ENCODE measurements around the gene STK39.

Gene STK39

DNA sequence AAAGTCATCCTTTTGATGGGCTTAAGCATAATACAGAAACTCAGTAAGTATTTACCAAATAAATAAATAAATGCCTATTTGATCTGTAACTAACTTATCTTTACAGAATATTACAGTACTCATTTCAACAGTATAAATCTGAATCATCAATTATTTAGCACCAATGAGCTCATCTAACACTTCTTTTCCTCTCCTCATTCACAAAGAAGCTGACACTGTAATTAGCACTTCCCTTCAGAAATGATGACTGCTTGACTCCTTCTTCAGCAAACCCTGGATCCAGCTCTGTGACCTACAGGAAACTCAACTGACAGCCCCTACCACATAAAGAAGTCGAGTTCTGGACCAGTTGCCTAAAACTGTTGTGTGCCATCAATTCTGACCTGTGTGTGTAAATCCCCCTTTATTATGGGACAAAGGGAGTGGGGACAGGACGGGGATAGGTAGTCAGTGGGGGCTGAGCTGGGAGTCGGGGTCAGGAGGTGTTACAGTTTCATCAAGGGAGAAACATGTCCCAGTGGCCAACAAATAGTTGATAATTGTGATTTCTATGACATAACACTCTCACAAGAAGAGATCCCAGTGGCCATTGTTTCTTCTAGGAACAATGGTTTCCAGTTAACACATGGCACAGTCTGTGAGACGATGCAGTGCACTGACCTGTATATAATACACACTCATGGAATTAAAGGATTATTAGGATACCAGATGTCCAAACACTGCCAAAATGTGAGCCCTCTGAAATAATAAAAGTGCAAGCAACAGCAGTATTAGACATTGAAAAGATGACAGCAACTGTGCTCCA, 68.7 kb downstream of the STK39 start:
- peak overlapping the region; percentile 46; the same call in 1 of the 2 replicates for H3K9ac ChIP-seq
- H3K27ac ChIP-seq: peak overlapping the region; percentile 93
- H3K36me3 ChIP-seq: peaks cover 38% of the 10 kb centered on the region
- peaks cover 4% of the 10 kb centered on the region; the same call in 1 of the 2 replicates for H3K9me3 ChIP-seq
- no peak for TF ChIP-seq Cebpa-rat (IDR thresholded peaks at IDR 0.05)
- peaks cover 8% of the 10 kb centered on the region; the same call in 1 of the 2 replicates for H4K20me1 ChIP-seq
- H3K4me2 ChIP-seq: peak overlapping the region; percentile 87
- H3K4me1 ChIP-seq: peaks cover 94% of the 10 kb centered on the region
- no peaks in the 10 kb centered on the region for H3K27me3 ChIP-seq
- H3K4me3 ChIP-seq: no peak overlapping the region

DNA sequence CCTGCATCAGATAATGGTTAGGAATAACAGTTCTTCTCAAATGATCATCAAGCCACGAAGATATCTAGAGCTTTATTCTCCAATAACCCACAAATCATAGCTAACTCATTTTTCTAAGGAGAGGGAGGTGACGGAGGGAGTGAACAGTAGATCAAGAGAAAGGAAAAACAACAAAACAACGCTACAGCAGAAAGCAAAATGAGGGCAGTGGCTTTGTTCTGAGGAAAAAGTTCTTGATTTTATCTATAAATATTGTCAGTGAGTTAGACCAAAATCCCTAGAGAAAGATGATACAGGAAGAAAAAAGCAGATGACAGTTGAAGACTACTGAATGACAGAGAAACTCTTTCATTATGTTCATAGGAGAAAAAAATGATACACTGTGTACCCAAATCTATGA, 71.0 kb downstream of the STK39 start:
- Histone ChIP-seq H3K4me2 (peak overlapping the region; percentile 87), H3K36me3 (peaks cover 45% of the 10 kb centered on the region), H4K20me1 (no peaks in the 10 kb centered on the region), H3K9me3 (no peaks in the 10 kb centered on the region), H3K4me3 (peak overlapping the region; percentile 58), H3K27me3 (no peaks in the 10 kb centered on the region), H3K4me1 (peaks cover 93% of the 10 kb centered on the region), H3K27ac (peak overlapping the region; percentile 93), H3K9ac (peak overlapping the region; percentile 77)
- no peak for TF ChIP-seq Cebpa-rat (IDR thresholded peaks at IDR 0.05)

DNA sequence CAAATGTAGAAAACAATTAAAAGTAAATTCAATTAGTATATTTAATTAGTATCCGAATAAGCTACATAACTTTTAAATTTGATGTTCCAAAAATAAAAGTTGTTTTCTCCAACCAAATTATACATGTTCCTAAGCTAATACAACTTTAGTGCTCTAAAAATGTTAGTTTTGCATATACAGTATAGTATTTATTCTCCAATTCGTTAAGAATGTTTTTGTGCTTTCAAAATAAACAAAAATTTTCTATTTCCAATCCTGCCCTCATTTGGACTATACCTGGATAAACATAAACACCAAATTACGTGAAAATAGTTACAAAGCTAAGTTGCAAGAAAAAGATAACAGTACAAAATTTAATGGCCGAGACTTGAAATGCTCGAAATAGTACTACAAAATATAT, 71.9 kb downstream of the STK39 start:
- TF ChIP-seq Cebpa-rat (IDR thresholded peaks at IDR 0.05): no peak
- H4K20me1 ChIP-seq: no peaks in the 10 kb centered on the region
- peaks cover 45% of the 10 kb centered on the region for H3K36me3 ChIP-seq
- no peaks in the 10 kb centered on the region for H3K9me3 ChIP-seq
- peak overlapping the region; percentile 77 for H3K9ac ChIP-seq
- peak overlapping the region; percentile 93 for H3K27ac ChIP-seq
- H3K4me3 ChIP-seq: peak overlapping the region; percentile 58
- H3K27me3 ChIP-seq: no peaks in the 10 kb centered on the region
- H3K4me1 ChIP-seq: peaks cover 93% of the 10 kb centered on the region
- peak overlapping the region; percentile 87 for H3K4me2 ChIP-seq

DNA sequence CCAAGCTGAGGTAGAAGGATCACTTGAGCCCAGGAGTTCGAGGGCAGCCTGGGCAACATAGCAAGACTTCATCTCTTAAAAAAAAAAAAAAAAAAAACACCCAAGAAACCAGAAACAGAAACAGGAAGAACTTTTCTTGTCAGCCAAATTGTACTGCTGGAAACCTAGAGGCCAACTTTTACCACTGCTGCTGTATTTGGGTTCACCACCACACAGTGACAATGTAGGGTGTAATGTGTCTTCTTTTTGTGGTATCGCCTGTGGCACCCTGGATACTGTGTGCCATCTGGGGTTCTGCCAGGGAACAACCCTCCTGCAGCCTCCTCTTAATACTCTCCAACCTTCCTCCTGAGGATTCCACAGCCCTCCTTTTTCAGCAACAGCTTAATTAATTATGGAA, 72.6 kb downstream of the STK39 start:
- Histone ChIP-seq H3K36me3 (peaks cover 43% of the 10 kb centered on the region), H3K9ac (peak overlapping the region; percentile 77), H3K4me1 (peaks cover 93% of the 10 kb centered on the region), H3K4me2 (peak overlapping the region; percentile 87), H3K27me3 (no peaks in the 10 kb centered on the region), H4K20me1 (no peaks in the 10 kb centered on the region), H3K27ac (peak overlapping the region; percentile 93), H3K4me3 (peak overlapping the region; percentile 58), H3K9me3 (no peaks in the 10 kb centered on the region)
- TF ChIP-seq Cebpa-rat (IDR thresholded peaks at IDR 0.05): no peak

GRCh38 chr2:168172071-168172470, 75.3 kb downstream of the STK39 start:
- Histone ChIP-seq H3K4me2 (no peak overlapping the region), H3K27me3 (no peaks in the 10 kb centered on the region), H4K20me1 (no peaks in the 10 kb centered on the region), H3K9ac (no peak overlapping the region), H3K36me3 (peaks cover 50% of the 10 kb centered on the region), H3K4me1 (peaks cover 93% of the 10 kb centered on the region), H3K27ac (no peak overlapping the region; the same call in 1 of the 2 replicates), H3K9me3 (no peaks in the 10 kb centered on the region), H3K4me3 (no peak overlapping the region)
- TF ChIP-seq Cebpa-rat (IDR thresholded peaks at IDR 0.05): no peak

- H3K36me3 ChIP-seq: peaks cover 59% of the 10 kb centered on the region
- H3K9me3 ChIP-seq: no peaks in the 10 kb centered on the region
- no peak overlapping the region for H3K4me3 ChIP-seq
- no peaks in the 10 kb centered on the region for H3K27me3 ChIP-seq
- TF ChIP-seq Cebpa-rat (IDR thresholded peaks at IDR 0.05): no peak
- H4K20me1 ChIP-seq: no peaks in the 10 kb centered on the region
- H3K4me2 ChIP-seq: peak overlapping the region; percentile 27
- H3K4me1 ChIP-seq: peaks cover 97% of the 10 kb centered on the region
- H3K27ac ChIP-seq: peak overlapping the region; percentile 61
- 0 out of 2 replicates have a peak overlapping the region, but pooled peaks have one; percentile 38 for H3K9ac ChIP-seq
Observed at GRCh38 chr2:168171059-168171762, 76.2 kb downstream of the STK39 start.

GRCh38 chr2:168169097-168169745, 78.2 kb downstream of the STK39 start:
- peaks cover 78% of the 10 kb centered on the region for H3K36me3 ChIP-seq
- H4K20me1 ChIP-seq: no peaks in the 10 kb centered on the region
- H3K27ac ChIP-seq: peak overlapping the region; percentile 61
- no peak for TF ChIP-seq Cebpa-rat (IDR thresholded peaks at IDR 0.05)
- no peaks in the 10 kb centered on the region for H3K9me3 ChIP-seq
- H3K4me3 ChIP-seq: no peak overlapping the region
- peaks cover 97% of the 10 kb centered on the region for H3K4me1 ChIP-seq
- peak overlapping the region; percentile 27 for H3K4me2 ChIP-seq
- H3K9ac ChIP-seq: no peak overlapping the region
- no peaks in the 10 kb centered on the region for H3K27me3 ChIP-seq

- no peak for TF ChIP-seq Cebpa-rat (IDR thresholded peaks at IDR 0.05)
- Histone ChIP-seq H3K4me1 (peaks cover 88% of the 10 kb centered on the region), H3K9ac (no peak overlapping the region), H3K4me3 (no peak overlapping the region), H3K4me2 (peak overlapping the region; percentile 57), H3K27me3 (no peaks in the 10 kb centered on the region), H3K36me3 (peaks cover 83% of the 10 kb centered on the region), H4K20me1 (no peaks in the 10 kb centered on the region), H3K9me3 (no peaks in the 10 kb centered on the region), H3K27ac (peak overlapping the region; percentile 44)
Observed at GRCh38 chr2:168167511-168168263, 79.7 kb downstream of the STK39 start.

DNA sequence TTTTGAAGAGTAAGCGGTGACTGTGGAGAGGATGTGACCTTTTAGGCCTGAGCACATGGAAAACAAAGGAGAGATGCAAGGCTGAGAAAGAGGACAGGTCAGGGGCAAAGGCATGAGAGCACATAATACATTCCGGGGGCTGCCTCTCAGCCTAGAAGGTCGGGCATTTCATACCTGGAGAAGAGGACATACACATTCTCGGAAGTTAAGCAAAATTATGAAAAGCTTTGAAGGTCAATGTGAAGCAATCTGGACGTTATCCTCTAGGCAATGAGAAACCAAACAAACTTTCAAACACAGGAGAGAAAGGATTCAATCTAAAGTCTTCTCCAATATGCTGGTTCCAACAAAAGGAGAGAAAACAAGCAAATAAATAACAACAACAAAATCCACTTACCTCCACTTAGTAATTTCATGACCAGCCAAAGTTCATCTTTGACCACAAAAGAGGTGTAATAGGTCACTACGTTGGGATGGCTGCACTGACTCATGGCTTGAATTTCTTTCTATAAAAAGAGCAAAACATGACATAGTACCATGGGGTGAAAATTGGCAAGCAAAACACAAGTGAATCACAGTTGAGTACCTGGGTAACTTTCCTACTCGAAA, 80.4 kb downstream of the STK39 start:
- Histone ChIP-seq H3K36me3 (peaks cover 84% of the 10 kb centered on the region), H4K20me1 (no peaks in the 10 kb centered on the region), H3K4me1 (peaks cover 82% of the 10 kb centered on the region), H3K9ac (no peak overlapping the region), H3K4me3 (no peak overlapping the region), H3K9me3 (no peaks in the 10 kb centered on the region), H3K27me3 (no peaks in the 10 kb centered on the region), H3K27ac (peak overlapping the region; percentile 44; the same call in 1 of the 2 replicates), H3K4me2 (peak overlapping the region; percentile 57)
- TF ChIP-seq Cebpa-rat (IDR thresholded peaks at IDR 0.05): no peak
